PC-3 (cell line): ENCODE measurements around the gene JSRP1. TPM values are rescaled to one million over a fixed set of nuclear protein-coding genes. Genes with fewer than 3 reads are reported as not detected.

ENCODE experiments used
- ATAC-seq: fragments of 200-7000 bp; cut with Tn5 transposase; 2 replicates; pipeline ENCODE4 v1.9.1; 2020; ENCODE audit warnings: mild to moderate bottlenecking, moderate library complexity
- BruUV-seq: library from RNA; stranded (reverse); fragments of 400-500 nt; replicated peaks from 2 replicates; lab custom pipeline; 2021; lab: Mats Ljungman, UMichigan
- CTCF ChIA-PET: fragments of 300-600 bp; sonication (Branson Sonifier 250); formaldehyde crosslinking; loops from one replicate; lab custom pipeline; 2022; ENCODE audit warnings: antibody characterized with exemption; lab: Charles Lee
- POLR2A ChIA-PET: fragments of 300-600 bp; sonication (Branson Sonifier 250); formaldehyde crosslinking; loops from one replicate; lab custom pipeline; 2022; ENCODE audit warnings: antibody characterized with exemption; ENCODE audit not compliant: unreplicated experiment; lab: Charles Lee
- DNase-seq: peaks from one replicate; pipeline ENCODE4 v3.0.0-alpha.2; 2015
- H2AFZ ChIP-seq: fragments of 300-600 bp; sonication (generic); 2 replicates; pipeline ENCODE4 v1.6.0; 2016; ENCODE audit warnings: antibody characterized with exemption, low read length
- H3F3A ChIP-seq: fragments of 300-600 bp; sonication (generic); one replicate; pipeline ENCODE4 v1.6.0; 2017; ENCODE audit warnings: antibody characterized with exemption, low read length, control low read depth, mild to moderate bottlenecking; ENCODE audit not compliant: unreplicated experiment
- H3K27ac ChIP-seq: fragments of 300-600 bp; sonication (generic); 2 replicates; pipeline ENCODE4 v1.5.1; 2016; ENCODE audit warnings: mild to moderate bottlenecking, low read length
- H3K27me3 ChIP-seq: fragments of 300-600 bp; sonication (generic); 2 replicates; pipeline ENCODE4 v1.6.1; 2016; ENCODE audit warnings: low read length, mixed read lengths
- H3K36me3 ChIP-seq: fragments of 300-600 bp; sonication (generic); 2 replicates; pipeline ENCODE4 v1.6.1; 2016; ENCODE audit warnings: low read depth, mixed run types, low read length, mixed read lengths
- H3K4me1 ChIP-seq: fragments of 300-600 bp; sonication (generic); 2 replicates; pipeline ENCODE4 v1.5.1; 2016; ENCODE audit warnings: low read length; ENCODE audit not compliant: insufficient read depth
- H3K4me2 ChIP-seq: fragments of 300-600 bp; sonication (generic); 2 replicates; pipeline ENCODE4 v1.6.0; 2016; ENCODE audit warnings: low read length
- H3K4me3 ChIP-seq: fragments of 300-600 bp; sonication (generic); 2 replicates; pipeline ENCODE4 v1.5.1; 2016; ENCODE audit warnings: mild to moderate bottlenecking, low read length, mixed read lengths
- H3K79me2 ChIP-seq: fragments of 300-600 bp; sonication (generic); 2 replicates; pipeline ENCODE4 v1.6.1; 2017; ENCODE audit warnings: low read length, mixed read lengths
- H3K9ac ChIP-seq: fragments of 300-600 bp; sonication (generic); 2 replicates; pipeline ENCODE4 v1.6.0; 2016; ENCODE audit warnings: mild to moderate bottlenecking, low read length
- H3K9me2 ChIP-seq: fragments of 300-600 bp; sonication (generic); replicated peaks from 2 replicates; pipeline ENCODE4 v1.6.1; 2016; ENCODE audit warnings: mixed run types, low read length, mixed read lengths
- H3K9me3 ChIP-seq: fragments of 300-600 bp; sonication (generic); 2 replicates; pipeline ENCODE4 v1.6.1; 2016; ENCODE audit warnings: low read length, mixed read lengths
- H4K20me1 ChIP-seq: fragments of 300-600 bp; sonication (generic); 2 replicates; pipeline ENCODE4 v1.6.1; 2016; ENCODE audit warnings: low read length, mixed read lengths
- CTCF ChIP-seq: fragments of 300-600 bp; sonication (generic); conservative IDR thresholded peaks from 2 replicates; pipeline ENCODE4 v1.5.1; 2017; ENCODE audit warnings: antibody characterized with exemption, low read depth, mild to moderate bottlenecking, low read length
- EZH2 ChIP-seq: fragments of 300-600 bp; sonication (generic); IDR thresholded peaks from one replicate; pipeline ENCODE4 v1.6.1; 2017; ENCODE audit warnings: antibody characterized with exemption, mild to moderate bottlenecking, low read length; ENCODE audit not compliant: unreplicated experiment
- EZH2phosphoT487 ChIP-seq: fragments of 300-600 bp; sonication (generic); IDR thresholded peaks from 2 replicates; pipeline ENCODE4 v1.6.1; 2018; ENCODE audit warnings: mild to moderate bottlenecking, antibody characterized with exemption, low read length, borderline replicate concordance
- intact Hi-C: fragments of 100-400 bp; cut with micrococcal nuclease; formaldehyde crosslinking; loops from 2 replicates; pipeline ENCODE4 v1.9.0; 2023
- total RNA-seq: library from RNA; depleted of rRNA; stranded (reverse); fragments of >200 nt; gene quantifications from 2 replicates; pipeline ENCODE4 v1.2.3, GENCODE V29; 2014

JSRP1 gene
- total RNA-seq, 1 experiment from 2014 or later = not detected

- Histone ChIP-seq H3K4me1 (no peaks in the 10 kb centered on the region), H3K4me2 (no peak overlapping the region), H4K20me1 (peaks cover 10% of the 10 kb centered on the region), H3K27ac (no peak overlapping the region), H3K27me3 (no peaks in the 10 kb centered on the region), H3K4me3 (no peak overlapping the region), H3K36me3 (peaks cover 10% of the 10 kb centered on the region), H2AFZ (no peak overlapping the region), H3K79me2 (peaks cover 15% of the 10 kb centered on the region), H3K9ac (no peak overlapping the region), H3K9me3 (no peaks in the 10 kb centered on the region), H3F3A (no peaks in the 10 kb centered on the region), H3K9me2 (no peaks in the 10 kb centered on the region)
- ATAC-seq = peak; percentile 5; the same call in 1 of the 2 replicates
- DNase-seq = no peak
- BruUV-seq = no TSS peak
- ChIA-PET CTCF (no interaction called here), POLR2A (no interaction called here)
- intact Hi-C loops = no loop called here
- TF ChIP-seq EZH2 (no peak), CTCF (no peak), EZH2phosphoT487 (no peak)
Measured at GRCh38 chr19:2247433-2248101, 8.7 kb downstream of the JSRP1 start.

- H3K36me3 ChIP-seq = peaks cover 10% of the 10 kb centered on the region
- no peaks in the 10 kb centered on the region for H3K27me3 ChIP-seq
- ChIA-PET CTCF (no interaction called here), POLR2A (no interaction called here)
- peak; percentile 67 for ATAC-seq
- no peak overlapping the region for H3K4me2 ChIP-seq
- no peak overlapping the region for H3K4me3 ChIP-seq
- TF ChIP-seq EZH2phosphoT487 = no peak
- TF ChIP-seq CTCF = no peak
- no peak for TF ChIP-seq EZH2
- peak; percentile 39 for DNase-seq
- no peaks in the 10 kb centered on the region for H3K4me1 ChIP-seq
- H3K79me2 ChIP-seq = peaks cover 22% of the 10 kb centered on the region
- H4K20me1 ChIP-seq = peaks cover 16% of the 10 kb centered on the region
- no peak overlapping the region for H3K27ac ChIP-seq
- no peak overlapping the region for H2AFZ ChIP-seq
- BruUV-seq = no TSS peak
- no peaks in the 10 kb centered on the region for H3K9me3 ChIP-seq
- H3F3A ChIP-seq = no peaks in the 10 kb centered on the region
- H3K9ac ChIP-seq = no peak overlapping the region
- intact Hi-C loops = no loop called here
- H3K9me2 ChIP-seq = no peaks in the 10 kb centered on the region
Measured at GRCh38 chr19:2246801-2247361, 9.3 kb downstream of the JSRP1 start.
